NCI-H510A treated with DMSO at 0.1 percent for 48 hours (cell line): Measurements from ENCODE around the gene ZPBP2.
"Not testable (repeated sequence)": the region's sequence is repeated elsewhere in the genome, so short reads cannot be mapped to it uniquely, and the experiment has no call there.

Source experiments
- DNase-seq: peaks from one replicate; lab custom pipeline; 2025; lab: John Stamatoyannopoulos, UW

The ZPBP2 gene

GRCh38 chr17:39867880-39868553 is at the start of gene ZPBP2:
Gene ZPBP2, plus strand, starts transcription at chr17:39868202. Its CDS starts 153 bp downstream, at chr17:39868355.
- no peak for DNase-seq

GRCh38 chr17:39818358-39819000 is 49.5 kb upstream of the ZPBP2 start:
- DNase-seq: no peak

GRCh38 chr17:39820541-39820940 is 47.5 kb upstream of the ZPBP2 start:
- DNase-seq: no peak

GRCh38 chr17:39820987-39821386 is 47.0 kb upstream of the ZPBP2 start:
- DNase-seq: no peak

- no peak for DNase-seq
Measured at GRCh38 chr17:39822051-39822451, 46.0 kb upstream of the ZPBP2 start.

- DNase-seq: no peak
Measured at GRCh38 chr17:39823407-39824054, 44.5 kb upstream of the ZPBP2 start.

GRCh38 chr17:39826334-39826733 is 41.7 kb upstream of the ZPBP2 start:
- DNase-seq: no peak

GRCh38 chr17:39828443-39828842 is 39.6 kb upstream of the ZPBP2 start:
- no peak for DNase-seq

- DNase-seq: no peak
Measured at GRCh38 chr17:39831588-39831987, 36.4 kb upstream of the ZPBP2 start.

GRCh38 chr17:39834017-39834416 is 34.0 kb upstream of the ZPBP2 start:
- DNase-seq: no peak

- DNase-seq: no peak
Measured at GRCh38 chr17:39835038-39835786, 32.8 kb upstream of the ZPBP2 start.

GRCh38 chr17:39836117-39836516 is 31.9 kb upstream of the ZPBP2 start:
- no peak for DNase-seq

- no peak for DNase-seq
Measured at GRCh38 chr17:39838057-39838456, 29.9 kb upstream of the ZPBP2 start.

- DNase-seq: no peak
Measured at GRCh38 chr17:39838784-39839183, 29.2 kb upstream of the ZPBP2 start.

GRCh38 chr17:39841134-39841683 is 26.8 kb upstream of the ZPBP2 start:
- DNase-seq: no peak

GRCh38 chr17:39845052-39845846 is 22.8 kb upstream of the ZPBP2 start:
- DNase-seq: no peak

GRCh38 chr17:39846205-39846604 is 21.8 kb upstream of the ZPBP2 start:
- no peak for DNase-seq

GRCh38 chr17:39848600-39848999 is 19.4 kb upstream of the ZPBP2 start:
- no peak for DNase-seq

- DNase-seq: not testable (repeated sequence)
Measured at GRCh38 chr17:39850186-39850585, 17.8 kb upstream of the ZPBP2 start.

GRCh38 chr17:39852239-39852638 is 15.8 kb upstream of the ZPBP2 start:
- DNase-seq: no peak

GRCh38 chr17:39854909-39855308 is 13.1 kb upstream of the ZPBP2 start:
- no peak for DNase-seq
